ENCODE data around the gene IL13RA2.

DNA sequence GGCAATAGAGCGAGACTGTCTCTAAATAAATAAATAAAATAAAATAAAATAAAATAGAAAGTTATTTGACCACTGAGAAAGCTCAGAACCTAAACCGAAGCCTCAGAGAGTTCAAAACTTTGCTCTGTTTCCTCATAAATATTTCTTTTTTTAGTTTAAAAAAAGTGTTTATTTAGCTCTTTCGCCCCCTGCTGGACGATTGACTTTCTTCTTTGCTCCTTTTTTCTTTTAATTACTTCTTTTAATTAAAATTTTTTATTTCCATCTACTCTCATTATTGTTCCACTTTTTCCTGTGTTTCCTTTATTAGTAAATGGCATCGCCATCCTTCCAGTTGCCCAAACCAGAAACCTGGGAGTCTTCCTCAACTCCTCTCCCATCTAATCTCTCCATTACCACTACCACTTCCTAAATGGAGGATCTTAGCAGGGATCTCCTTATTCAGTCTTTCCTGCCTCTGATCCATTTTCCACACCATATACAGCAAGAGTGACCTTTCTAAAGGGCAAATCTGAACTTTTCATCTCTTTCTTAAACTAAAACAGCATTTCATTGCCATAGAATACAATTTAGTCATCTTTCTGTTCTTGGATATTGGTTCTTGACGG lies 728 bp upstream of the IL13RA2 start:
- TF ChIP-seq, protein P1, sequence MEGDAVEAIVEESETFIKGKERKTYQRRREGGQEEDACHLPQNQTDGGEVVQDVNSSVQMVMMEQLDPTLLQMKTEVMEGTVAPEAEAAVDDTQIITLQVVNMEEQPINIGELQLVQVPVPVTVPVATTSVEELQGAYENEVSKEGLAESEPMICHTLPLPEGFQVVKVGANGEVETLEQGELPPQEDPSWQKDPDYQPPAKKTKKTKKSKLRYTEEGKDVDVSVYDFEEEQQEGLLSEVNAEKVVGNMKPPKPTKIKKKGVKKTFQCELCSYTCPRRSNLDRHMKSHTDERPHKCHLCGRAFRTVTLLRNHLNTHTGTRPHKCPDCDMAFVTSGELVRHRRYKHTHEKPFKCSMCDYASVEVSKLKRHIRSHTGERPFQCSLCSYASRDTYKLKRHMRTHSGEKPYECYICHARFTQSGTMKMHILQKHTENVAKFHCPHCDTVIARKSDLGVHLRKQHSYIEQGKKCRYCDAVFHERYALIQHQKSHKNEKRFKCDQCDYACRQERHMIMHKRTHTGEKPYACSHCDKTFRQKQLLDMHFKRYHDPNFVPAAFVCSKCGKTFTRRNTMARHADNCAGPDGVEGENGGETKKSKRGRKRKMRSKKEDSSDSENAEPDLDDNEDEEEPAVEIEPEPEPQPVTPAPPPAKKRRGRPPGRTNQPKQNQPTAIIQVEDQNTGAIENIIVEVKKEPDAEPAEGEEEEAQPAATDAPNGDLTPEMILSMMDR (conservative IDR thresholded peaks at IDR 0.05 in 1 of 2, IDR thresholded peaks at IDR 0.05 in 1 of 2; ENCODE audit: low read depth in 1 of 2, low read length in 2 of 2), result peak; percentile 6 to 11
- no peak for TF ChIP-seq EZH2 (IDR thresholded peaks at IDR 0.05; ENCODE audit: low read length, missing control alignments)
